GM12874 (cell line): Measurements from ENCODE around the gene IFNLR1.
A peak's percentile ranks its signal among the peaks of the same experiment; 100 is the strongest.

Experiments
- CTCF ChIP-seq: IDR thresholded peaks from 2 replicates; pipeline ENCODE4 v1.5.1; 2011; ENCODE audit warnings: low read depth, mild to moderate bottlenecking, control low read depth, low read length, moderate library complexity; ENCODE audit not compliant: insufficient read depth

Gene IFNLR1

GRCh38 chr1:24152631-24153494, 34.2 kb downstream of the IFNLR1 start:
- TF ChIP-seq CTCF = no peak

GRCh38 chr1:24151175-24151533, 35.9 kb downstream of the IFNLR1 start:
- TF ChIP-seq CTCF = no peak

GRCh38 chr1:24150234-24151174, 36.6 kb downstream of the IFNLR1 start:
- peak; percentile 88 for TF ChIP-seq CTCF

GRCh38 chr1:24149866-24150233, 37.2 kb downstream of the IFNLR1 start:
- TF ChIP-seq CTCF = no peak

- no peak for TF ChIP-seq CTCF
Measured at GRCh38 chr1:24147816-24148215, 39.3 kb downstream of the IFNLR1 start.

- no peak for TF ChIP-seq CTCF
Measured at GRCh38 chr1:24147194-24147593, 39.9 kb downstream of the IFNLR1 start.
